PC-3 (cell line): ENCODE measurements around the gene VPS26B. TPM values are rescaled to one million over a fixed set of nuclear protein-coding genes. Genes with fewer than 3 reads are reported as not detected.

ENCODE experiments used
- ATAC-seq: fragments of 200-7000 bp; cut with Tn5 transposase; 2 replicates; pipeline ENCODE4 v1.9.1; 2020; ENCODE audit warnings: mild to moderate bottlenecking, moderate library complexity
- BruUV-seq: library from RNA; stranded (reverse); fragments of 400-500 nt; replicated peaks from 2 replicates; lab custom pipeline; 2021; lab: Mats Ljungman, UMichigan
- CTCF ChIA-PET: fragments of 300-600 bp; sonication (Branson Sonifier 250); formaldehyde crosslinking; loops from one replicate; lab custom pipeline; 2022; ENCODE audit warnings: antibody characterized with exemption; lab: Charles Lee
- POLR2A ChIA-PET: fragments of 300-600 bp; sonication (Branson Sonifier 250); formaldehyde crosslinking; loops from one replicate; lab custom pipeline; 2022; ENCODE audit warnings: antibody characterized with exemption; ENCODE audit not compliant: unreplicated experiment; lab: Charles Lee
- DNase-seq: peaks from one replicate; pipeline ENCODE4 v3.0.0-alpha.2; 2015
- H2AFZ ChIP-seq: fragments of 300-600 bp; sonication (generic); 2 replicates; pipeline ENCODE4 v1.6.0; 2016; ENCODE audit warnings: antibody characterized with exemption, low read length
- H3F3A ChIP-seq: fragments of 300-600 bp; sonication (generic); one replicate; pipeline ENCODE4 v1.6.0; 2017; ENCODE audit warnings: antibody characterized with exemption, low read length, control low read depth, mild to moderate bottlenecking; ENCODE audit not compliant: unreplicated experiment
- H3K27ac ChIP-seq: fragments of 300-600 bp; sonication (generic); 2 replicates; pipeline ENCODE4 v1.5.1; 2016; ENCODE audit warnings: mild to moderate bottlenecking, low read length
- H3K27me3 ChIP-seq: fragments of 300-600 bp; sonication (generic); 2 replicates; pipeline ENCODE4 v1.6.1; 2016; ENCODE audit warnings: low read length, mixed read lengths
- H3K36me3 ChIP-seq: fragments of 300-600 bp; sonication (generic); 2 replicates; pipeline ENCODE4 v1.6.1; 2016; ENCODE audit warnings: low read depth, mixed run types, low read length, mixed read lengths
- H3K4me1 ChIP-seq: fragments of 300-600 bp; sonication (generic); 2 replicates; pipeline ENCODE4 v1.5.1; 2016; ENCODE audit warnings: low read length; ENCODE audit not compliant: insufficient read depth
- H3K4me2 ChIP-seq: fragments of 300-600 bp; sonication (generic); 2 replicates; pipeline ENCODE4 v1.6.0; 2016; ENCODE audit warnings: low read length
- H3K4me3 ChIP-seq: fragments of 300-600 bp; sonication (generic); 2 replicates; pipeline ENCODE4 v1.5.1; 2016; ENCODE audit warnings: mild to moderate bottlenecking, low read length, mixed read lengths
- H3K79me2 ChIP-seq: fragments of 300-600 bp; sonication (generic); 2 replicates; pipeline ENCODE4 v1.6.1; 2017; ENCODE audit warnings: low read length, mixed read lengths
- H3K9ac ChIP-seq: fragments of 300-600 bp; sonication (generic); 2 replicates; pipeline ENCODE4 v1.6.0; 2016; ENCODE audit warnings: mild to moderate bottlenecking, low read length
- H3K9me2 ChIP-seq: fragments of 300-600 bp; sonication (generic); replicated peaks from 2 replicates; pipeline ENCODE4 v1.6.1; 2016; ENCODE audit warnings: mixed run types, low read length, mixed read lengths
- H3K9me3 ChIP-seq: fragments of 300-600 bp; sonication (generic); 2 replicates; pipeline ENCODE4 v1.6.1; 2016; ENCODE audit warnings: low read length, mixed read lengths
- H4K20me1 ChIP-seq: fragments of 300-600 bp; sonication (generic); 2 replicates; pipeline ENCODE4 v1.6.1; 2016; ENCODE audit warnings: low read length, mixed read lengths
- EZH2 ChIP-seq: fragments of 300-600 bp; sonication (generic); IDR thresholded peaks from one replicate; pipeline ENCODE4 v1.6.1; 2017; ENCODE audit warnings: antibody characterized with exemption, mild to moderate bottlenecking, low read length; ENCODE audit not compliant: unreplicated experiment
- EZH2phosphoT487 ChIP-seq: fragments of 300-600 bp; sonication (generic); IDR thresholded peaks from 2 replicates; pipeline ENCODE4 v1.6.1; 2018; ENCODE audit warnings: mild to moderate bottlenecking, antibody characterized with exemption, low read length, borderline replicate concordance
- intact Hi-C: fragments of 100-400 bp; cut with micrococcal nuclease; formaldehyde crosslinking; loops from 2 replicates; pipeline ENCODE4 v1.9.0; 2023
- total RNA-seq: library from RNA; depleted of rRNA; stranded (reverse); fragments of >200 nt; gene quantifications from 2 replicates; pipeline ENCODE4 v1.2.3, GENCODE V29; 2014
- TF ChIP-seq, protein P1 (sequence below): fragments of 300-600 bp; sonication (generic); conservative IDR thresholded peaks from 2 replicates; pipeline ENCODE4 v1.5.1; 2017; ENCODE audit warnings: antibody characterized with exemption, low read depth, mild to moderate bottlenecking, low read length

VPS26B gene
- total RNA-seq, 1 experiment from 2014 or later: 49.2 TPM

DNA sequence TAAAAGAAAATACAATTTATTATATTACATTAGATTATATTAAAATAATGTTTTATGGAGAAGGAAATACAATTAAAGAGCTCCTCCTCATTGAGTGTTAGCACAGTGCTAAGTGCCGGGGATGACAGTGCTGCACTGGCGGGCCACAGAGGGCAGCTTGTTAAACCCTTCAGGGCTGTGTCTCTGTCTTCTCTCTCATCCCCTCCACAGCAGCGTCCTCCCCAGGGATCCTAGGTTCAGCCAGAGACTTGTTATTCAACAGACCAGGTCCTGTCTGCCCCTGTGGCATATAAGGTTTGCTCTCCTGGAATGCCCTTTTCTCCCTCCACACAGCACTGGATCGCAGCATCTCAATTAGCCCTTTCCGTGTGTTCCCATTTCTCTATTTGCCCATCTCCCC is 14.5 kb downstream of the VPS26B start:
- Histone ChIP-seq H3K9ac (no peak overlapping the region), H3K4me2 (no peak overlapping the region), H3K27ac (no peak overlapping the region), H3K4me1 (no peaks in the 10 kb centered on the region), H3F3A (no peaks in the 10 kb centered on the region), H3K4me3 (no peak overlapping the region), H3K27me3 (no peaks in the 10 kb centered on the region), H2AFZ (no peak overlapping the region), H3K9me2 (no peaks in the 10 kb centered on the region), H4K20me1 (no peaks in the 10 kb centered on the region), H3K9me3 (no peaks in the 10 kb centered on the region), H3K36me3 (peaks cover 23% of the 10 kb centered on the region), H3K79me2 (peaks cover 10% of the 10 kb centered on the region; the same call in 1 of the 2 replicates)
- TF ChIP-seq, protein P1, sequence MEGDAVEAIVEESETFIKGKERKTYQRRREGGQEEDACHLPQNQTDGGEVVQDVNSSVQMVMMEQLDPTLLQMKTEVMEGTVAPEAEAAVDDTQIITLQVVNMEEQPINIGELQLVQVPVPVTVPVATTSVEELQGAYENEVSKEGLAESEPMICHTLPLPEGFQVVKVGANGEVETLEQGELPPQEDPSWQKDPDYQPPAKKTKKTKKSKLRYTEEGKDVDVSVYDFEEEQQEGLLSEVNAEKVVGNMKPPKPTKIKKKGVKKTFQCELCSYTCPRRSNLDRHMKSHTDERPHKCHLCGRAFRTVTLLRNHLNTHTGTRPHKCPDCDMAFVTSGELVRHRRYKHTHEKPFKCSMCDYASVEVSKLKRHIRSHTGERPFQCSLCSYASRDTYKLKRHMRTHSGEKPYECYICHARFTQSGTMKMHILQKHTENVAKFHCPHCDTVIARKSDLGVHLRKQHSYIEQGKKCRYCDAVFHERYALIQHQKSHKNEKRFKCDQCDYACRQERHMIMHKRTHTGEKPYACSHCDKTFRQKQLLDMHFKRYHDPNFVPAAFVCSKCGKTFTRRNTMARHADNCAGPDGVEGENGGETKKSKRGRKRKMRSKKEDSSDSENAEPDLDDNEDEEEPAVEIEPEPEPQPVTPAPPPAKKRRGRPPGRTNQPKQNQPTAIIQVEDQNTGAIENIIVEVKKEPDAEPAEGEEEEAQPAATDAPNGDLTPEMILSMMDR: no peak
- no peak for TF ChIP-seq EZH2
- no peak for TF ChIP-seq EZH2phosphoT487
- intact Hi-C loops: no loop called here
- ATAC-seq (no peak), DNase-seq (no peak)
- ChIA-PET CTCF (no interaction called here), POLR2A (no interaction called here)
- no TSS peak for BruUV-seq

DNA sequence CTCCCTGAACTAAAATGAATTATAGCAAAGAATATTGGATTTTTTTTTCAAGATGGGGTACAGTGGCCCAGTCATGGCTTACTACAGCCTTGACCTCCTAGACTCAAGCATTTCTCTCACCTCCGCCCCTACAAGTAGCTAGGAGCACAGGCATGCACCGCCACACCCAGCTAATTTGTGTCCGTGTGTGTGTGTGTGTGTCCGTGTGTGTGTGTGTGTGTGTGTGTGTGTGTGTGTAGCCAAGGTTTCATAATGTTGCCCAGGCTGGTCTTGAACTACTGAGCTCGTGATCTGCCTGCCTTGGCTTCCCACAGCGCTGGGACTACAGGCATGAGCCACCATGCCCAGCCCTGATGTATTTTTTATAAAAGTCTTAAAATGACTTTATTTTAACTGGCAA is 16.1 kb downstream of the VPS26B start:
- Histone ChIP-seq H4K20me1 (no peaks in the 10 kb centered on the region), H3K27me3 (no peaks in the 10 kb centered on the region), H3K4me2 (no peak overlapping the region), H3F3A (no peaks in the 10 kb centered on the region), H3K9me3 (no peaks in the 10 kb centered on the region), H3K4me1 (no peaks in the 10 kb centered on the region), H3K9ac (no peak overlapping the region), H3K36me3 (peaks cover 30% of the 10 kb centered on the region), H3K79me2 (no peaks in the 10 kb centered on the region), H3K27ac (no peak overlapping the region), H3K4me3 (no peak overlapping the region), H2AFZ (no peak overlapping the region), H3K9me2 (no peaks in the 10 kb centered on the region)
- BruUV-seq: no TSS peak
- ChIA-PET POLR2A (no interaction called here), CTCF (no interaction called here)
- TF ChIP-seq EZH2phosphoT487: no peak
- TF ChIP-seq, protein P1: no peak
- no peak for TF ChIP-seq EZH2
- intact Hi-C loops: no loop called here
- DNase-seq (no peak), ATAC-seq (no peak)

DNA sequence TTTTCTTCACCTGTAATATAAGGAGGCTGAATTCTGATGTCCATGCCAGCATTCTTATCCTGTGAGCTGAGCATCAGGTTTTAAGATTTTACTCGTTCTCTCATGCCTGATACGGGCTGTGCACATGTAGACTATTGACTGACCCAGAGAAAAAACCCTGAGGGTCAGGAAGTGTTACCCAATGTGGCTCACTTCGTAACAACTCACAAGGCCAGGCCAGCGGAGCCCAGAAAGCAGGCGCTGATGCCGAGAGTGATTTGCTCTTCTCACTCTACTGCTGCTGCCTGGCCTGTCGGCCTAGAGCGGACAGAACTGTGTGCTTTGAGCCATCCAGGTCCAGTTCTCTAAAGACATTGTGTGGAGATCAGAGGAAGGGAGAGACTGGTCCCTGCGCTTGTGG is 17.9 kb downstream of the VPS26B start:
- H3K9me3 ChIP-seq: no peaks in the 10 kb centered on the region
- H2AFZ ChIP-seq: no peak overlapping the region
- H3K4me1 ChIP-seq: no peaks in the 10 kb centered on the region
- ATAC-seq (no peak), DNase-seq (no peak)
- peaks cover 32% of the 10 kb centered on the region for H3K36me3 ChIP-seq
- no peak overlapping the region for H3K9ac ChIP-seq
- H3K9me2 ChIP-seq: no peaks in the 10 kb centered on the region
- no peaks in the 10 kb centered on the region for H4K20me1 ChIP-seq
- intact Hi-C loops: no loop called here
- H3K4me3 ChIP-seq: no peak overlapping the region
- ChIA-PET CTCF (no interaction called here), POLR2A (no interaction called here)
- H3K4me2 ChIP-seq: no peak overlapping the region
- H3K27me3 ChIP-seq: no peaks in the 10 kb centered on the region
- no peak for TF ChIP-seq EZH2
- TF ChIP-seq, protein P1: no peak
- TF ChIP-seq EZH2phosphoT487: no peak
- H3K27ac ChIP-seq: no peak overlapping the region
- H3F3A ChIP-seq: no peaks in the 10 kb centered on the region
- BruUV-seq: no TSS peak
- no peaks in the 10 kb centered on the region for H3K79me2 ChIP-seq
